WTC11 (cell line): Measurements from ENCODE around the gene RGMB. TPM values are rescaled to one million over a fixed set of nuclear protein-coding genes. Genes with fewer than 3 reads are reported as not detected.

Source experiments
- ATAC-seq: fragments of 200-7000 bp; cut with Tn5 transposase; 2 replicates; pipeline ENCODE4 v1.10.0; 2021; ENCODE audit warnings: mild to moderate bottlenecking, moderate library complexity
- CTCF ChIA-PET: fragments of 300-600 bp; sonication (Branson Sonifier 250); formaldehyde crosslinking; loops from one replicate; lab custom pipeline; 2021; ENCODE audit warnings: antibody characterized with exemption; lab: Charles Lee
- POLR2A ChIA-PET: fragments of 350-600 bp; sonication (Branson Sonifier 250); formaldehyde crosslinking; loops from one replicate; lab custom pipeline; 2021; ENCODE audit warnings: antibody characterized with exemption; lab: Charles Lee
- DNase-seq: peaks from one replicate; pipeline ENCODE4 v3.0.0; 2021; ENCODE audit warnings: low spot score
- H3K27ac Mint-ChIP-seq: 2 replicates; pipeline ENCODE4 v1.8.0; 2021; ENCODE audit warnings: mixed read lengths
- H3K27me3 Mint-ChIP-seq: 2 replicates; pipeline ENCODE4 v1.8.0; 2021; ENCODE audit warnings: low read depth, mild to moderate bottlenecking, moderate library complexity, mixed read lengths
- H3K36me3 Mint-ChIP-seq: 2 replicates; pipeline ENCODE4 v1.8.0; 2021; ENCODE audit warnings: mixed read lengths
- H3K4me1 Mint-ChIP-seq: 2 replicates; pipeline ENCODE4 v1.8.0; 2022; ENCODE audit warnings: mixed read lengths
- H3K4me3 Mint-ChIP-seq: 2 replicates; pipeline ENCODE4 v1.8.0; 2021; ENCODE audit warnings: mild to moderate bottlenecking, moderate library complexity, mixed read lengths
- H3K9me3 Mint-ChIP-seq: 2 replicates; pipeline ENCODE4 v1.8.0; 2021; ENCODE audit warnings: mixed read lengths
- FOXK1 ChIP-seq: sonication (generic); formaldehyde crosslinking; IDR thresholded peaks from 2 replicates; pipeline ENCODE4 v1.8.0; 2022; ENCODE audit warnings: mild to moderate bottlenecking, moderate library complexity, missing genetic modification reagents
- NR3C1 ChIP-seq: sonication (generic); formaldehyde crosslinking; conservative IDR thresholded peaks from 2 replicates; pipeline ENCODE4 v1.8.1; 2023; ENCODE audit warnings: low read depth, mild to moderate bottlenecking, missing genetic modification reagents
- OVOL2 ChIP-seq: fragments of 250-450 bp; sonication (Bioruptor Pico); IDR thresholded peaks from 2 replicates; pipeline ENCODE4 v1.9.0; 2021; ENCODE audit warnings: mild to moderate bottlenecking, borderline replicate concordance
- PREB ChIP-seq: sonication (generic); formaldehyde crosslinking; IDR thresholded peaks from 2 replicates; pipeline ENCODE4 v1.8.1; 2022; ENCODE audit warnings: mild to moderate bottlenecking, missing genetic modification reagents, moderate library complexity, borderline replicate concordance
- RORB ChIP-seq: fragments of 250-450 bp; sonication (Bioruptor Pico); IDR thresholded peaks from 2 replicates; pipeline ENCODE4 v1.9.0; 2021; ENCODE audit warnings: mild to moderate bottlenecking
- SP1 ChIP-seq: sonication (generic); formaldehyde crosslinking; conservative IDR thresholded peaks from 2 replicates; pipeline ENCODE4 v1.8.1; 2022; ENCODE audit warnings: missing genetic modification reagents
- TCF7 ChIP-seq: sonication (generic); formaldehyde crosslinking; IDR thresholded peaks from 2 replicates; pipeline ENCODE4 v1.8.0; 2022; ENCODE audit warnings: mild to moderate bottlenecking, low read depth, missing genetic modification reagents, moderate library complexity
- ZNF263 ChIP-seq: sonication (generic); formaldehyde crosslinking; IDR thresholded peaks from 2 replicates; pipeline ENCODE4 v1.8.1; 2022; ENCODE audit warnings: low read depth, mild to moderate bottlenecking, moderate library complexity, missing genetic modification reagents
- total RNA-seq: library from RNA; stranded (reverse); gene quantifications from 3 replicates; pipeline ENCODE4 v1.2.3, GENCODE V29; 2021
- TF ChIP-seq, protein P1 (sequence below): sonication (generic); formaldehyde crosslinking; IDR thresholded peaks from 2 replicates; pipeline ENCODE4 v1.8.0; 2023; ENCODE audit warnings: mild to moderate bottlenecking, missing genetic modification reagents
- TF ChIP-seq, protein P2 (sequence below): sonication (generic); formaldehyde crosslinking; IDR thresholded peaks from 2 replicates; pipeline ENCODE4 v1.8.1; 2022; ENCODE audit warnings: low read depth, mild to moderate bottlenecking, moderate library complexity, missing genetic modification reagents, borderline replicate concordance
- TF ChIP-seq, protein P3 (sequence below): sonication (generic); formaldehyde crosslinking; IDR thresholded peaks from 2 replicates; pipeline ENCODE4 v1.8.0; 2022; ENCODE audit warnings: missing genetic modification reagents
- TF ChIP-seq, protein P4 (sequence below): fragments of 200-600 bp; IDR thresholded peaks from 2 replicates; pipeline ENCODE4 v1.8.0; 2022; ENCODE audit warnings: antibody characterized with exemption

RGMB gene
- total RNA-seq, 1 experiment from 2014 or later: 33.0 TPM

- ATAC-seq: no peak
- CTCF ChIA-PET: interaction anchor here (0.5 kb wide), 1 partner anchor 585 kb away, joined by 3 read pairs; no protein-coding TSS in a partner anchor
- POLR2A ChIA-PET: no interaction called here
- Mint-ChIP-seq H3K9me3 (peaks cover 3% of the 10 kb centered on the region), H3K4me3 (no peak overlapping the region), H3K36me3 (no peaks in the 10 kb centered on the region; the same call in 1 of the 2 replicates)
- DNase-seq: no peak
- TF ChIP-seq, protein P1, sequence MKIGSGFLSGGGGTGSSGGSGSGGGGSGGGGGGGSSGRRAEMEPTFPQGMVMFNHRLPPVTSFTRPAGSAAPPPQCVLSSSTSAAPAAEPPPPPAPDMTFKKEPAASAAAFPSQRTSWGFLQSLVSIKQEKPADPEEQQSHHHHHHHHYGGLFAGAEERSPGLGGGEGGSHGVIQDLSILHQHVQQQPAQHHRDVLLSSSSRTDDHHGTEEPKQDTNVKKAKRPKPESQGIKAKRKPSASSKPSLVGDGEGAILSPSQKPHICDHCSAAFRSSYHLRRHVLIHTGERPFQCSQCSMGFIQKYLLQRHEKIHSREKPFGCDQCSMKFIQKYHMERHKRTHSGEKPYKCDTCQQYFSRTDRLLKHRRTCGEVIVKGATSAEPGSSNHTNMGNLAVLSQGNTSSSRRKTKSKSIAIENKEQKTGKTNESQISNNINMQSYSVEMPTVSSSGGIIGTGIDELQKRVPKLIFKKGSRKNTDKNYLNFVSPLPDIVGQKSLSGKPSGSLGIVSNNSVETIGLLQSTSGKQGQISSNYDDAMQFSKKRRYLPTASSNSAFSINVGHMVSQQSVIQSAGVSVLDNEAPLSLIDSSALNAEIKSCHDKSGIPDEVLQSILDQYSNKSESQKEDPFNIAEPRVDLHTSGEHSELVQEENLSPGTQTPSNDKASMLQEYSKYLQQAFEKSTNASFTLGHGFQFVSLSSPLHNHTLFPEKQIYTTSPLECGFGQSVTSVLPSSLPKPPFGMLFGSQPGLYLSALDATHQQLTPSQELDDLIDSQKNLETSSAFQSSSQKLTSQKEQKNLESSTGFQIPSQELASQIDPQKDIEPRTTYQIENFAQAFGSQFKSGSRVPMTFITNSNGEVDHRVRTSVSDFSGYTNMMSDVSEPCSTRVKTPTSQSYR (CRISPR knock-in tag): no peak
- TF ChIP-seq FOXK1 (CRISPR knock-in tag): no peak
- TF ChIP-seq, protein P2, sequence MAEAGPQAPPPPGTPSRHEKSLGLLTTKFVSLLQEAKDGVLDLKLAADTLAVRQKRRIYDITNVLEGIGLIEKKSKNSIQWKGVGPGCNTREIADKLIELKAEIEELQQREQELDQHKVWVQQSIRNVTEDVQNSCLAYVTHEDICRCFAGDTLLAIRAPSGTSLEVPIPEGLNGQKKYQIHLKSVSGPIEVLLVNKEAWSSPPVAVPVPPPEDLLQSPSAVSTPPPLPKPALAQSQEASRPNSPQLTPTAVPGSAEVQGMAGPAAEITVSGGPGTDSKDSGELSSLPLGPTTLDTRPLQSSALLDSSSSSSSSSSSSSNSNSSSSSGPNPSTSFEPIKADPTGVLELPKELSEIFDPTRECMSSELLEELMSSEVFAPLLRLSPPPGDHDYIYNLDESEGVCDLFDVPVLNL (CRISPR knock-in tag): no peak
- TF ChIP-seq ZNF263 (CRISPR knock-in tag): no peak
- TF ChIP-seq OVOL2 (CRISPR knock-in tag): no peak
- TF ChIP-seq, protein P3, sequence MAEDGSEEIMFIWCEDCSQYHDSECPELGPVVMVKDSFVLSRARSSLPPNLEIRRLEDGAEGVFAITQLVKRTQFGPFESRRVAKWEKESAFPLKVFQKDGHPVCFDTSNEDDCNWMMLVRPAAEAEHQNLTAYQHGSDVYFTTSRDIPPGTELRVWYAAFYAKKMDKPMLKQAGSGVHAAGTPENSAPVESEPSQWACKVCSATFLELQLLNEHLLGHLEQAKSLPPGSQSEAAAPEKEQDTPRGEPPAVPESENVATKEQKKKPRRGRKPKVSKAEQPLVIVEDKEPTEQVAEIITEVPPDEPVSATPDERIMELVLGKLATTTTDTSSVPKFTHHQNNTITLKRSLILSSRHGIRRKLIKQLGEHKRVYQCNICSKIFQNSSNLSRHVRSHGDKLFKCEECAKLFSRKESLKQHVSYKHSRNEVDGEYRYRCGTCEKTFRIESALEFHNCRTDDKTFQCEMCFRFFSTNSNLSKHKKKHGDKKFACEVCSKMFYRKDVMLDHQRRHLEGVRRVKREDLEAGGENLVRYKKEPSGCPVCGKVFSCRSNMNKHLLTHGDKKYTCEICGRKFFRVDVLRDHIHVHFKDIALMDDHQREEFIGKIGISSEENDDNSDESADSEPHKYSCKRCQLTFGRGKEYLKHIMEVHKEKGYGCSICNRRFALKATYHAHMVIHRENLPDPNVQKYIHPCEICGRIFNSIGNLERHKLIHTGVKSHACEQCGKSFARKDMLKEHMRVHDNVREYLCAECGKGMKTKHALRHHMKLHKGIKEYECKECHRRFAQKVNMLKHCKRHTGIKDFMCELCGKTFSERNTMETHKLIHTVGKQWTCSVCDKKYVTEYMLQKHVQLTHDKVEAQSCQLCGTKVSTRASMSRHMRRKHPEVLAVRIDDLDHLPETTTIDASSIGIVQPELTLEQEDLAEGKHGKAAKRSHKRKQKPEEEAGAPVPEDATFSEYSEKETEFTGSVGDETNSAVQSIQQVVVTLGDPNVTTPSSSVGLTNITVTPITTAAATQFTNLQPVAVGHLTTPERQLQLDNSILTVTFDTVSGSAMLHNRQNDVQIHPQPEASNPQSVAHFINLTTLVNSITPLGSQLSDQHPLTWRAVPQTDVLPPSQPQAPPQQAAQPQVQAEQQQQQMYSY (CRISPR knock-in tag): no peak
- no peak for TF ChIP-seq NR3C1 (CRISPR knock-in tag)
- TF ChIP-seq PREB (CRISPR knock-in tag): no peak
- no peak for TF ChIP-seq TCF7
- TF ChIP-seq, all 79 proteins: peak for 0
- Mint-ChIP-seq H3K4me1 (peaks cover 7% of the 10 kb centered on the region), H3K27me3 (no peaks in the 10 kb centered on the region), H3K27ac (no peak overlapping the region)
These were observed 62.7 kb downstream of the RGMB start for GRCh38 chr5:98836175-98836574.

GRCh38 chr5:98839469-98840383 is 66.3 kb downstream of the RGMB start:
- ChIA-PET CTCF (interaction anchor here (0.7 to 1.4 kb wide), 3 partner anchors 8 to 236 kb away, joined by 3 to 4 read pairs (median 3); no protein-coding TSS in a partner anchor), POLR2A (interaction anchor here (0.6 kb wide), 1 partner anchor 42 kb away, joined by 4 read pairs; no protein-coding TSS in a partner anchor)
- peak overlapping the region; percentile 41; the same call in 1 of the 2 replicates for H3K27ac Mint-ChIP-seq

More at GRCh38 chr5:98839469-98840383, 66.3 kb downstream of the RGMB start:
- ATAC-seq (peak; percentile 90), DNase-seq (peak; percentile 23)
- Mint-ChIP-seq H3K36me3 (peaks cover 24% of the 10 kb centered on the region), H3K27me3 (no peaks in the 10 kb centered on the region), H3K4me1 (peaks cover 3% of the 10 kb centered on the region), H3K9me3 (peaks cover 23% of the 10 kb centered on the region), H3K4me3 (no peak overlapping the region)
- TF ChIP-seq, protein P4, sequence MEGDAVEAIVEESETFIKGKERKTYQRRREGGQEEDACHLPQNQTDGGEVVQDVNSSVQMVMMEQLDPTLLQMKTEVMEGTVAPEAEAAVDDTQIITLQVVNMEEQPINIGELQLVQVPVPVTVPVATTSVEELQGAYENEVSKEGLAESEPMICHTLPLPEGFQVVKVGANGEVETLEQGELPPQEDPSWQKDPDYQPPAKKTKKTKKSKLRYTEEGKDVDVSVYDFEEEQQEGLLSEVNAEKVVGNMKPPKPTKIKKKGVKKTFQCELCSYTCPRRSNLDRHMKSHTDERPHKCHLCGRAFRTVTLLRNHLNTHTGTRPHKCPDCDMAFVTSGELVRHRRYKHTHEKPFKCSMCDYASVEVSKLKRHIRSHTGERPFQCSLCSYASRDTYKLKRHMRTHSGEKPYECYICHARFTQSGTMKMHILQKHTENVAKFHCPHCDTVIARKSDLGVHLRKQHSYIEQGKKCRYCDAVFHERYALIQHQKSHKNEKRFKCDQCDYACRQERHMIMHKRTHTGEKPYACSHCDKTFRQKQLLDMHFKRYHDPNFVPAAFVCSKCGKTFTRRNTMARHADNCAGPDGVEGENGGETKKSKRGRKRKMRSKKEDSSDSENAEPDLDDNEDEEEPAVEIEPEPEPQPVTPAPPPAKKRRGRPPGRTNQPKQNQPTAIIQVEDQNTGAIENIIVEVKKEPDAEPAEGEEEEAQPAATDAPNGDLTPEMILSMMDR: 0 out of 2 replicates have a peak, but pooled peaks have one; percentile 25
- TF ChIP-seq RORB (CRISPR knock-in tag) (no peak), SP1 (CRISPR knock-in tag) (no peak)
